Measurements from ENCODE around the gene CTAG1A.
"Not testable (repeated sequence)": the region's sequence is repeated elsewhere in the genome, so short reads cannot be mapped to it uniquely, and the experiment has no call there.

Gene CTAG1A

DNA sequence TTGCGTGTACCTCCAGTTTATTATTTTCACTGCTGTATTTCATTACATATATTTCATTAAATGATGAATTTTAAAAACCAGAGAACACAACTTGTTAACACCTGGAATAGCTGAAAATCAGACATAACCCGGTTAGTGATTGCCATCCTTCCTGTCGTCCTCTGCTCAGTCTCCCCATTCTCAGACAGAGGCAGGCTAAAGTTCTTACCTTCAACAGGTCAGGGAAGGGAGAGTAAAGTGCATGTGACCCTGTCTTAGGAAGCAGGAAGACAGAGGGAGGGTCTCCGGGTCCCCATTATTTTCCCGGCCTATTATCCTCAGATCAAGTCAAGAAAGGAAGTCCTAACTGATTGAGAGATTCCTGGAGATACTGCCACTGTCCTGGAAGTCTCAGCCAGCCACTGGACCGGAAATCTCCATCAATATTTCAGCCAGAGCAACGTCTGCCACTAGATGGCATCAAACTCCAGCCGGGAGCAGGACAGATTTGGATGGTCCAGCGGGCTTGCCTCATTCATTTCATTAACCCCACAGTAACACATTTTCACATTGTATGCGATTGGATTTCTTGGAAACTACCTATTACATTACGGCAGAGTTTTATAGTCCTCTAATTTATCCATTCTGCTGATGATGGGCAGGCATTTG is 36.0 kb downstream of the CTAG1A start:
- not testable (repeated sequence) for DNase-seq

DNA sequence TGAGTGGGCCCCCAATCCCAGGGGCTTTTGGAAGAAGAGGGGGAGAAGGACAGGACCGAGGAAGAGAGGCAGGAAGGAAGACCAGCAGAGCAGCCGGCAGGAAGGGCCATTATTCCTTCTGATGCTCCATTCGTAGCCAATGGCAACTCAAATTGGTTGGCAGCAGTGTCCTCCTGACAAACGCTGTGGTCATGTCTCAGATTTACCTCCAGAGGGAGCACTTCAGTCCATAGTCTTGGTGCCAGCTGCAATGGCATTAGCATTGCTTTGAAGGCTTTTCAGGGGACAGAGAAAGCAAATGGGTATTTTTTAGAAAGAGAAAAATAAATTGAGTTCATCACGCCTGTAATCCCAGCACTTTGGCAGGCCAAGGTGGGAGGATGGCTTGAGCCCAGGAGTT is 44.0 kb downstream of the CTAG1A start:
- DNase-seq: not testable (repeated sequence)

DNA sequence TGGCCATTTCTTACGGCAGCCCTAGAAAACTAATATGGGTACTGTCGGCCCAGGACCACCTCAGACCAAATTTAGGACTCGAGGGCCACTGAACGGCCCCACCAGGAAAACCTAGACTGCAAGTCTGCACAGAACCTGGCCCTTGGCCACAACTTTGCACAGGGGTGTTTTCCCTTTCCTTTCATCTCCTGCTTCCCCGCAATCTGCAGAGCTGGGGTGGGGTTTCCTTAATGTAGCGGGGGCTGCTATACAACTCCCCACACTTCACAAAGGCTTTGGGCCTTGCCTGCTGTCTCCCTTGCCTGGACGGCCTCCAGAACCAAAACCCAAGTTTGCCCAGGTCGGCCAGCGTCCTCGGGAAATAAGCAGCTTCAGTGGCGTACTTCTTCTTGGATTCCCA is 46.0 kb downstream of the CTAG1A start:
- DNase-seq: not testable (repeated sequence)

DNA sequence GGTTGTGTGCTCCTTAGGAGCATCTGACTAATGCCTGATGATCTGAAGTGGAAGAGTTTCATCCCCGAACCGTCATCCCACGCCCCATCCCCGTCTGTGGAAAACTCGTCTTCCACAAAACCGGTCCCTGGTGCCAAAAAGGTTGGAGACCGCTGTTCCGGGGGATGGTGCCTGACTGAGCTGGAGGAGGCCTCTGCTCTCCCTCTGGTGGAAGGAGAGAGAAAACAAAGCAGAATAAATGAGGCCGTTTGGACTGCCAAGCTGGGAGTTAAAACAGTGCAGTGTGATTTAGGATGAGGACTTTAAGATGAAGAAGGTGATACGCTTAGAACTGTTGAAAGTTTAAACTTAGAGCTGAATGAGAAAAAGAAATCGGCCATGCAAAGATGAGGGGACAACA is 48.7 kb downstream of the CTAG1A start:
- DNase-seq: not testable (repeated sequence)
